ENCODE data around the gene PCIF1.

GRCh38 chr20:45987108-45987780 is 52.8 kb downstream of the PCIF1 start:
- TF ChIP-seq CTCF (IDR thresholded peaks at IDR 0.05) (peak; percentile 64 to 71 (median 68)), POLR2A (IDR thresholded peaks at IDR 0.05) (no peak), EP300 (IDR thresholded peaks at IDR 0.05) (no peak)

Data from tibial nerve (tissue), 4 donors.